Fibroblast of peridontal ligament (primary cell): Measurements from ENCODE around the gene ACSM2A.
"Not testable (repeated sequence)": the region's sequence is repeated elsewhere in the genome, so short reads cannot be mapped to it uniquely, and the experiment has no call there.

ENCODE experiments used
- DNase-seq: peaks from one replicate; pipeline ENCODE4 v3.0.0-alpha.2; 2010; ENCODE audit errors: extremely low read depth

Gene ACSM2A

GRCh38 chr16:20459227-20459626, 7.9 kb downstream of the ACSM2A start:
- not testable (repeated sequence) for DNase-seq

DNA sequence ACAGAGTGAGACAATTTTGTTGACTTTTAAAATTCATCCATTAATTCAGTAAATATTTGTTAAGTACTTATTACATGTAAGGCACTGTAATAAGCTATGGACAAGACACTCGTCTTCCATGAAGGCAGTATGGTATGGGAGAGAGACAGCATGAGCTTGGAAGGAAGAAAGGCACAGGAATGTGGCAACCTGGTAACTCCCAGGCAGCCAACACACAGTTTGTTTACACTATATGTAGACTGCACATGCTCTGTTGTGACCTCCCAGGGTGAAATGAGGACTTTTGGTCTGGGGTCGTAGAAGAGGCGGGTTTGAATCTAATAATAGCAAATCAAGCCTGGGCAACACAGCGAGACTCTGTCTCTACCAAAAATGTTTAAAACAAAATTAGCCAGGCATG, 9.0 kb downstream of the ACSM2A start:
- DNase-seq = not testable (repeated sequence)

DNA sequence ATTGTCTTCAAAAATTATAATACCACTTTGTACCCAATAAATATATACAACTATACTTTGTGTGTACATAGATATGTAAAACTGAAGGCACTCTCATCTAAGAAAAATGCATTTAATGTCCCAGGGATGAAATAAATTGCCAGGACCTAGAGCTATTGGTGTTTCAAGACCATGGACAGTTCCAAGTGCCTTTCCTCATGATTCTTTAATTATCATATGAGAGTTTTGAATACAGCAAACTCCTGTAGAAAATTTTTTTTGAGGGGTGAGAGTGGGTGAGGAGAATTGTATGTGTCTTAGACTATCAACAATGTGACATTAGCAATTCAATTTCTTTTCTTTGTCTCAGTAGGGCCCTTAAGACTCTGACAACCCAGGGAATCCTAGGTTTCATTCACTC, 17.6 kb downstream of the ACSM2A start:
- not testable (repeated sequence) for DNase-seq

GRCh38 chr16:20469930-20470329, 18.6 kb downstream of the ACSM2A start:
- not testable (repeated sequence) for DNase-seq

- not testable (repeated sequence) for DNase-seq
Observed at GRCh38 chr16:20470732-20471131, 19.4 kb downstream of the ACSM2A start.

DNA sequence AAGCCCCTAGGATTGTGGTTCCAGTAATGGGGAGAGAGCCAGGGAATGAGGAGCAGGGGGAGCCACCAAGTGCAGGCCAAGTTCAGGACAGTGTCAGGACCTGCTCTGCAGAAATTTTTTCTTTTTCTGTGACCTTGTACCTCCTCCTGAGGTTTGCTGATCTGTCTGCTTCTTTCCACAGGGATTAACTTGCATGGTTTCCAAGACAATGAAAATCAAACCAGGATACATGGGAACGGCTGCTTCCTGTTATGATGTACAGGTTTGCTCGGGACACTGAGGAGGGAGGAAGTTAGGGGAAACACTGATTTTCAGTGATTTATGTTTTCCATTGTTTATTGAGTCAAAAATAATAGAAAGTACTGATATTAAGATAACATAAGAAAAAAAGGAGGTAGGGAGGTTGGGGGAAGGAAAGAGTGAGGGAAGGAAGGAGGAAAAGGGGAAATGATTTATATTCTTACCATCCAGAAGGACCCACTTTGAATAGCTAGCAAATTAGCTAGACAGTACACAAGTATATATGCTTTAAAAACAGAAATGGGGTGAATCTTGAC, 25.9 kb downstream of the ACSM2A start:
- not testable (repeated sequence) for DNase-seq

GRCh38 chr16:20483989-20484388, 32.7 kb downstream of the ACSM2A start:
- DNase-seq = not testable (repeated sequence)

DNA sequence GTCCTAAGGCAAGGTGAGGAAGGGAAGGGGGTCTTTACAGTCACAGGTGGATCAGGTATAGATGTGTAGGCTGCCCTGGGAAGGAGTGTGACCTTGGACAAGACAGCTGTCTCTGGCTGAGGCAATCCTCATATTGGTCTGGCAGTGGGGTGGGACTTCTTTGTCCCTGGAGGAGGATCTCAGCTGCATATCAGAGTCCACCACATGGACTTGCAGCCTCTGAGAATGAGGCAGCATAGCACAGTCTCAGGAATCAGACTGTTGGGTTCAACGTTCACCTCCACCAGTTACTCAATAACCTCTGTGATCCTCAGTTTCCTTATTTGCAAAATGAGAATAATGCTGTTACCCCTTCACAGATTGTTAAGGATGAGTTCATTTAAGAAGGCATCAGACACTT, 33.4 kb downstream of the ACSM2A start:
- no peak for DNase-seq

- no peak for DNase-seq
Observed at GRCh38 chr16:20485408-20485807, 34.1 kb downstream of the ACSM2A start.

GRCh38 chr16:20490994-20491393, 39.7 kb downstream of the ACSM2A start:
- not testable (repeated sequence) for DNase-seq

DNA sequence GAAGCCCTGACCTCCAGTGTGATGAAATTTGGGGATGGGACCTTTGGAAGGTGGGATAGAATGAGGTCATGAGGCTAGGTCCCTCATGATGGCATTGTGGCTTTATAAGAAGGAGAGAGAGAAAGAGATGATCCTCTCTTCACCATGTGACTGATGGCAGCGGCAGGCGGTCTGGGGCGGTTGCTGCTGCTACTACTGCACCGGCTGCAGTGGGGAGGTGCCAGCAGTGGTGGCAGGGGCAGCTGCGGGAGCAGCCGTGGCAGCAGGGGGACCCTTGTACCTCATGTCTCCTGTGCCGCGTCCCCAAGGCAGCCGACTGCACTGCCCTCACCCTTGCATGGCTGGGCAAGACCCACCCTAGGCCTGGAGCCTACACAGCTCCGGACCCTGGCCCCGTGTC, 40.1 kb downstream of the ACSM2A start:
- DNase-seq = not testable (repeated sequence)

GRCh38 chr16:20504418-20504817, 53.1 kb downstream of the ACSM2A start:
- no peak for DNase-seq

GRCh38 chr16:20507280-20507679, 56.0 kb downstream of the ACSM2A start:
- DNase-seq = no peak

- no peak for DNase-seq
Observed at GRCh38 chr16:20510323-20510722, 59.0 kb downstream of the ACSM2A start.

DNA sequence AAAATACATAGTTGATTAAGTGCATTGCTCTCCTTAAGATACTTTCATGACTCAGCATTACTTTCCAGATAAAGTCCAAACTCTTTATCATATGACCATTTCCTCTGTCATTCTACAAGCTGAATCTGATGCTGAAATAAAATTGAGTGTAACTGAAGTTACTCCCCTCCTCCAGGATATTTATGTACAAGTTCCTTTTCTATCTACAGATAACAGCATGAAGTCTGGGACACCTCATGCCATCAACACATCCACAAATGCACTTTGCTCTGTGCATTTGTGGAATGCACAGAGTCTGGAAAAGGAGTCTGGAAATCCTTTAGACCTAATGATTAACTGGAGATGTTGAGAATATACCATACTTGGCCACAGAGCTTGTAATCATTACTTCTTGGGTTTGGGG, 64.4 kb downstream of the ACSM2A start:
- DNase-seq = no peak

DNA sequence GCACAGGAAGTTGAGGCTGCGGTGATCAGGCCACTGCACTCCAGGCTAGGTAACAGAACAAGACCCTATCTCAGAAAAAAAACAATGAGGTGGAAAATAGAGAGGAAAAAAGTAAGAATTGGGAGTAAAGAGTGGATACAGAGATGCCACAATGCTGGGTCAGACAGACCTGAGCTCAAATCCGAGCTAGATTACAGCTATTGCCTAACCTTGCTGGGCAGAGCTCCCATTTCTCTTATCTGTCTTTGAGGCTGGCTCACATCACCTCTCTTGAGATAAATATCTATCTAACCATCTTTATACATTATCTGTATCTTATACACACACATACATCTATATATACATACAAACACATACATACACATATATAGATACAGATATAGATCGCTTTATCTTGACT, 65.8 kb downstream of the ACSM2A start:
- no peak for DNase-seq

DNA sequence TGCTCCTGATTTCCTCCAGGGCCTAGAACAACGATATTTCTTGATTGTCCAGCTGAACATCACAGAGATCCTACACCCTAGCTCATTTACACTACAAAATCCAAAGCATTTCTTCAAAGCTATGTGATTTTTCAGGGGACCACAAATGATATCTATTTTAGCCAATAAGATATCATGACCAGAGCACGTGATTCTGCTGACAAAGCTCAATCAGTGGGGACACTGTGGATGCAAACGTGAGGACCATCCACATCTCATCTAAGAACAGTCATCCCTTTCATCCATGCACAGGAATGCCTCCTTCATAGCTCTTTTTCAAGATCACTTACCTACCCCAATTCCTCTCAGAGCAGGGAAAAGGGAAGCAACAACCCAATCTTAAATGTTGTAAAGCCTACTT, 67.9 kb downstream of the ACSM2A start:
- no peak for DNase-seq

DNA sequence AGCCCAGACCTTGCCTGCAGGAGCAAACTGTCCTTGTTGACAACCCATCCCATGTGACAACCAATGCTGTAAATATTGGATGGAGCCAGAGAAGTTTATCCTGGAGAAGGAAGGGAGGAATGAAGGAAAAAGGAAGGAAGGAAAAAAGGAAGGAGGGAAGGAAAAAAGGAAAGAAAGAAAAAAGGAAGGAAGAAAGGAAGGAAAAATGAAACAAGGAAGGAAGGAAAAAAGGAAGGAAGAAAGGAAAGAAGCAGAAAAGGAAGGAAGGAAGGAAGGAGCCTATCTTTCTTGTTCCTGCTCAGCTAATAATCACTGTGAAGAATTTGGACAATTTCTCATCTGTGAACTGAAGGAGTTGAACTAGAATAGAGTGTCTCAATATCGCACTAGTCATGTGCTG, 68.8 kb downstream of the ACSM2A start:
- DNase-seq = no peak

DNA sequence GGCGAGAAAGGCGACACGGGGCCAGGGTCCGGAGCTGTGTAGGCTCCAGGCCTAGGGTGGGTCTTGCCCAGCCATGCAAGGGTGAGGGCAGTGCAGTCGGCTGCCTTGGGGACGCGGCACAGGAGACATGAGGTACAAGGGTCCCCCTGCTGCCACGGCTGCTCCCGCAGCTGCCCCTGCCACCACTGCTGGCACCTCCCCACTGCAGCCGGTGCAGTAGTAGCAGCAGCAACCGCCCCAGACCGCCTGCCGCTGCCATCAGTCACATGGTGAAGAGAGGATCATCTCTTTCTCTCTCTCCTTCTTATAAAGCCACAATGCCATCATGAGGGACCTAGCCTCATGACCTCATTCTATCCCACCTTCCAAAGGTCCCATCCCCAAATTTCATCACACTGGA, 80.5 kb downstream of the ACSM2A start:
- not testable (repeated sequence) for DNase-seq

- not testable (repeated sequence) for DNase-seq
Observed at GRCh38 chr16:20532284-20532792, 81.0 kb downstream of the ACSM2A start.

- not testable (repeated sequence) for DNase-seq
Observed at GRCh38 chr16:20536669-20537068, 85.3 kb downstream of the ACSM2A start.
